K562 (cell line): ENCODE results near the gene ALX3. TPM values are rescaled to one million over a fixed set of nuclear protein-coding genes. Genes with fewer than 3 reads are reported as not detected.

Source experiments
- CREB1 ChIP-seq, 2 experiments: sonication (generic) in 1 of 2; formaldehyde crosslinking in 1 of 2; IDR thresholded peaks; 2 replicates each; pipeline versions ENCODE4 v1.6.1 to v1.8.0; 2012 to 2022; ENCODE audit warnings: inconsistent platforms in 1 of 2, mild to moderate bottlenecking in 1 of 2, missing genetic modification reagents in 1 of 2, moderate library complexity in 1 of 2
- GABPB2 ChIP-seq: fragments of 250-450 bp; sonication (Bioruptor Pico); conservative IDR thresholded peaks from 2 replicates; pipeline ENCODE4 v1.5.1; 2021; ENCODE audit warnings: mild to moderate bottlenecking
- NR2C2 ChIP-seq, 2 experiments: fragments of 200-800 bp in 1 of 2; sonication (Bioruptor generic) in 1 of 2; sonication (generic) in 1 of 2; formaldehyde crosslinking in 1 of 2; IDR thresholded peaks; 2 replicates each; pipeline versions ENCODE4 v1.6.1 to v1.8.0; 2016 to 2022; ENCODE audit warnings: mild to moderate bottlenecking in 1 of 2, missing compliant biosample characterization in 1 of 2, missing genetic modification characterization in 1 of 2, missing genetic modification reagents in 1 of 2
- RFX1 ChIP-seq: fragments of 450-650 bp; IDR thresholded peaks from 2 replicates; pipeline ENCODE4 v1.6.1; 2016; ENCODE audit warnings: mild to moderate bottlenecking, moderate library complexity
- ZNF165 ChIP-seq: fragments of 250-450 bp; sonication (Bioruptor Pico); IDR thresholded peaks from 2 replicates; pipeline ENCODE4 v1.4.0; 2020; ENCODE audit warnings: borderline replicate concordance
- ZNF174 ChIP-seq: fragments of 250-450 bp; sonication (Bioruptor Pico); IDR thresholded peaks from 2 replicates; pipeline ENCODE4 v1.4.0; 2020; ENCODE audit warnings: mild to moderate bottlenecking
- ZNF217 ChIP-seq: sonication (generic); formaldehyde crosslinking; IDR thresholded peaks from 2 replicates; pipeline ENCODE4 v1.8.0; 2022; ENCODE audit warnings: mild to moderate bottlenecking, missing genetic modification reagents
- polyA plus RNA-seq, 8 experiments: library from polyadenylated mRNA; depleted of rRNA in 4 of 8; stranded (reverse) in 5 of 8; unstranded in 3 of 8; fragments of >200 nt; fragmentation: Nextera tagmentation in 2 of 8; fragmentation: Illumina TruSeq in 1 of 8; extraction: Ambion mirVana in 2 of 8; extraction: Trizol in 1 of 8; gene quantifications; 2 replicates each; pipeline versions ENCODE4 v1.2.1 to v1.2.3, GENCODE V29; 2011 to 2014; ENCODE audit warnings: inconsistent platforms in 1 of 8, missing spikeins in 1 of 8
- total RNA-seq, 7 experiments: library from RNA; depleted of rRNA in 6 of 7; stranded (reverse); fragments of >200 nt in 6 of 7; fragmentation: Illumina TruSeq in 2 of 7; extraction: Trizol in 2 of 7; gene quantifications; 2 replicates each; pipeline versions ENCODE4 v1.2.1 to v1.2.3, GENCODE V29; 2011 to 2021; ENCODE audit warnings: low replicate concordance in 1 of 7
- TF ChIP-seq, protein P1 (sequence below): fragments of 450-650 bp; IDR thresholded peaks from 2 replicates; pipeline ENCODE4 v1.6.1; 2016; ENCODE audit warnings: low read depth
- TF ChIP-seq, protein P2 (sequence below), 2 experiments: fragments of 450-650 bp in 1 of 2; IDR thresholded peaks; 2 replicates each; pipeline ENCODE4 v1.6.1; 2011 to 2017; ENCODE audit warnings: low read depth in 2 of 2, antibody characterized with exemption in 1 of 2, borderline replicate concordance in 1 of 2, low read length in 1 of 2, mild to moderate bottlenecking in 1 of 2, mixed read lengths in 1 of 2; ENCODE audit not compliant: control insufficient read depth in 1 of 2
- TF ChIP-seq, protein P3 (sequence below): sonication (generic); formaldehyde crosslinking; IDR thresholded peaks from 2 replicates; pipeline ENCODE4 v1.8.0; 2023; ENCODE audit warnings: mild to moderate bottlenecking, missing genetic modification reagents
- TF ChIP-seq, protein P4 (sequence below): fragments of 450-650 bp; IDR thresholded peaks from 2 replicates; pipeline ENCODE4 v1.6.1; 2016; ENCODE audit warnings: missing biosample characterization, missing genetic modification characterization

Gene ALX3
- total and polyA plus RNA-seq, 9 of the 15 experiments (the other 6 are each of a cell fraction or from before 2014, with no cell fraction given): not detected

DNA sequence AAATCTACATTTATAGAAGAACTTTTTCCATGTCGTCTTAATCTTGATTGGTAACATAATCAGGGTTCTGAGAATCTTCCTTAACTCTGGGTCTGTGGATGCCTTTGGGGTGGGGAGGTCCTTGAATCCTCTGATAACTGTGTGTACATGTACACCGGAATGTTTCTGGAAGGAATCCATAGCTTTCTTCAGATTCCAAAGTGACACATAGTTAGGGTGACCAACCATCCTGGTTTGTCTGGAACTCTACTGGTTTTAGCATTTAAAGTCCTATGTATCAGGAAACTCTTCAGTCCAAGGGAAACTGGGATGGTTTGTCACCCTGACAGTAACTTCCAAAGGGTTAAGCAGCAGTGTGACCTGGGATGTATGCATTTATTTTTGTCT, 19.2 kb downstream of the ALX3 start (continued):
- TF ChIP-seq, protein P1, sequence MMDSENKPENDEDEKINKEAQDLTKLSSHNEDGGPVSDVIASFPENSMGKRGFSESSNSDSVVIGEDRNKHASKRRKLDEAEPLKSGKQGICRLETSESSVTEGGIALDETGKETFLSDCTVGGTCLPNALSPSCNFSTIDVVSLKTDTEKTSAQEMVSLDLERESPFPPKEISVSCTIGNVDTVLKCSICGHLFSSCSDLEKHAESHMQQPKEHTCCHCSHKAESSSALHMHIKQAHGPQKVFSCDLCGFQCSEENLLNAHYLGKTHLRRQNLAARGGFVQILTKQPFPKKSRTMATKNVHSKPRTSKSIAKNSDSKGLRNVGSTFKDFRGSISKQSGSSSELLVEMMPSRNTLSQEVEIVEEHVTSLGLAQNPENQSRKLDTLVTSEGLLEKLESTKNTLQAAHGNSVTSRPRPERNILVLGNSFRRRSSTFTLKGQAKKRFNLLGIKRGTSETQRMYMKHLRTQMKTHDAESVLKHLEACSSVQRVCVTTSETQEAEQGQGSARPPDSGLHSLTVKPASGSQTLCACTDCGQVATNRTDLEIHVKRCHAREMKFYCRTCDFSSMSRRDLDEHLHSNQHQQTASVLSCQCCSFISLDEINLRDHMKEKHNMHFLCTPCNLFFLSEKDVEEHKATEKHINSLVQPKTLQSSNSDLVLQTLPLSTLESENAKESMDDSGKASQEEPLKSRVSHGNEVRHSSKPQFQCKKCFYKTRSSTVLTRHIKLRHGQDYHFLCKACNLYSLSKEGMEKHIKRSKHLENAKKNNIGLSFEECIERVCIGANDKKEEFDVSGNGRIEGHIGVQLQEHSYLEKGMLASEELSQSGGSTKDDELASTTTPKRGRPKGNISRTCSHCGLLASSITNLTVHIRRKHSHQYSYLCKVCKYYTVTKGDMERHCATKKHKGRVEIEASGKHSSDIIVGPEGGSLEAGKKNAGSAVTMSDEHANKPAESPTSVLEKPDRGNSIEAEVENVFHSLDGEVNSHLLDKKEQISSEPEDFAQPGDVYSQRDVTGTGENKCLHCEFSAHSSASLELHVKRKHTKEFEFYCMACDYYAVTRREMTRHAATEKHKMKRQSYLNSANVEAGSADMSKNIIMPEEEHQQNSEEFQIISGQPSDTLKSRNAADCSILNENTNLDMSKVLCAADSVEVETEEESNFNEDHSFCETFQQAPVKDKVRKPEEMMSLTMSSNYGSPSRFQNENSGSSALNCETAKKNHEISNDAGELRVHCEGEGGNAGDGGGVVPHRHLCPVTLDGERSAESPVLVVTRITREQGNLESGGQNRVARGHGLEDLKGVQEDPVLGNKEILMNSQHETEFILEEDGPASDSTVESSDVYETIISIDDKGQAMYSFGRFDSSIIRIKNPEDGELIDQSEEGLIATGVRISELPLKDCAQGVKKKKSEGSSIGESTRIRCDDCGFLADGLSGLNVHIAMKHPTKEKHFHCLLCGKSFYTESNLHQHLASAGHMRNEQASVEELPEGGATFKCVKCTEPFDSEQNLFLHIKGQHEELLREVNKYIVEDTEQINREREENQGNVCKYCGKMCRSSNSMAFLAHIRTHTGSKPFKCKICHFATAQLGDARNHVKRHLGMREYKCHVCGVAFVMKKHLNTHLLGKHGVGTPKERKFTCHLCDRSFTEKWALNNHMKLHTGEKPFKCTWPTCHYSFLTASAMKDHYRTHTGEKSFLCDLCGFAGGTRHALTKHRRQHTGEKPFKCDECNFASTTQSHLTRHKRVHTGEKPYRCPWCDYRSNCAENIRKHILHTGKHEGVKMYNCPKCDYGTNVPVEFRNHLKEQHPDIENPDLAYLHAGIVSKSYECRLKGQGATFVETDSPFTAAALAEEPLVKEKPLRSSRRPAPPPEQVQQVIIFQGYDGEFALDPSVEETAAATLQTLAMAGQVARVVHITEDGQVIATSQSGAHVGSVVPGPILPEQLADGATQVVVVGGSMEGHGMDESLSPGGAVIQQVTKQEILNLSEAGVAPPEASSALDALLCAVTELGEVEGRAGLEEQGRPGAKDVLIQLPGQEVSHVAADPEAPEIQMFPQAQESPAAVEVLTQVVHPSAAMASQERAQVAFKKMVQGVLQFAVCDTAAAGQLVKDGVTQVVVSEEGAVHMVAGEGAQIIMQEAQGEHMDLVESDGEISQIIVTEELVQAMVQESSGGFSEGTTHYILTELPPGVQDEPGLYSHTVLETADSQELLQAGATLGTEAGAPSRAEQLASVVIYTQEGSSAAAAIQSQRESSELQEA: no peak
- TF ChIP-seq RFX1 (no peak), ZNF165 (CRISPR knock-in tag) (no peak), NR2C2 (CRISPR knock-in tag; IDR thresholded peaks at IDR 0.05) (no peak), NR2C2 (tag; IDR thresholded peaks at IDR 0.05) (no peak), GABPB2 (CRISPR knock-in tag) (no peak), ZNF174 (no peak), CREB1 (IDR thresholded peaks at IDR 0.05) (no peak), CREB1 (CRISPR knock-in tag; IDR thresholded peaks at IDR 0.05) (no peak), ZNF217 (CRISPR knock-in tag) (no peak)
- TF ChIP-seq, protein P2, sequence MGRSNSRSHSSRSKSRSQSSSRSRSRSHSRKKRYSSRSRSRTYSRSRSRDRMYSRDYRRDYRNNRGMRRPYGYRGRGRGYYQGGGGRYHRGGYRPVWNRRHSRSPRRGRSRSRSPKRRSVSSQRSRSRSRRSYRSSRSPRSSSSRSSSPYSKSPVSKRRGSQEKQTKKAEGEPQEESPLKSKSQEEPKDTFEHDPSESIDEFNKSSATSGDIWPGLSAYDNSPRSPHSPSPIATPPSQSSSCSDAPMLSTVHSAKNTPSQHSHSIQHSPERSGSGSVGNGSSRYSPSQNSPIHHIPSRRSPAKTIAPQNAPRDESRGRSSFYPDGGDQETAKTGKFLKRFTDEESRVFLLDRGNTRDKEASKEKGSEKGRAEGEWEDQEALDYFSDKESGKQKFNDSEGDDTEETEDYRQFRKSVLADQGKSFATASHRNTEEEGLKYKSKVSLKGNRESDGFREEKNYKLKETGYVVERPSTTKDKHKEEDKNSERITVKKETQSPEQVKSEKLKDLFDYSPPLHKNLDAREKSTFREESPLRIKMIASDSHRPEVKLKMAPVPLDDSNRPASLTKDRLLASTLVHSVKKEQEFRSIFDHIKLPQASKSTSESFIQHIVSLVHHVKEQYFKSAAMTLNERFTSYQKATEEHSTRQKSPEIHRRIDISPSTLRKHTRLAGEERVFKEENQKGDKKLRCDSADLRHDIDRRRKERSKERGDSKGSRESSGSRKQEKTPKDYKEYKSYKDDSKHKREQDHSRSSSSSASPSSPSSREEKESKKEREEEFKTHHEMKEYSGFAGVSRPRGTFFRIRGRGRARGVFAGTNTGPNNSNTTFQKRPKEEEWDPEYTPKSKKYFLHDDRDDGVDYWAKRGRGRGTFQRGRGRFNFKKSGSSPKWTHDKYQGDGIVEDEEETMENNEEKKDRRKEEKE (IDR thresholded peaks at IDR 0.05; ENCODE audit: borderline replicate concordance in 1 of 2, control insufficient read depth in 1 of 2, low read depth in 2 of 2, low read length in 1 of 2): no peak
- TF ChIP-seq, protein P3, sequence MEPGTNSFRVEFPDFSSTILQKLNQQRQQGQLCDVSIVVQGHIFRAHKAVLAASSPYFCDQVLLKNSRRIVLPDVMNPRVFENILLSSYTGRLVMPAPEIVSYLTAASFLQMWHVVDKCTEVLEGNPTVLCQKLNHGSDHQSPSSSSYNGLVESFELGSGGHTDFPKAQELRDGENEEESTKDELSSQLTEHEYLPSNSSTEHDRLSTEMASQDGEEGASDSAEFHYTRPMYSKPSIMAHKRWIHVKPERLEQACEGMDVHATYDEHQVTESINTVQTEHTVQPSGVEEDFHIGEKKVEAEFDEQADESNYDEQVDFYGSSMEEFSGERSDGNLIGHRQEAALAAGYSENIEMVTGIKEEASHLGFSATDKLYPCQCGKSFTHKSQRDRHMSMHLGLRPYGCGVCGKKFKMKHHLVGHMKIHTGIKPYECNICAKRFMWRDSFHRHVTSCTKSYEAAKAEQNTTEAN: no peak
- TF ChIP-seq, protein P4, sequence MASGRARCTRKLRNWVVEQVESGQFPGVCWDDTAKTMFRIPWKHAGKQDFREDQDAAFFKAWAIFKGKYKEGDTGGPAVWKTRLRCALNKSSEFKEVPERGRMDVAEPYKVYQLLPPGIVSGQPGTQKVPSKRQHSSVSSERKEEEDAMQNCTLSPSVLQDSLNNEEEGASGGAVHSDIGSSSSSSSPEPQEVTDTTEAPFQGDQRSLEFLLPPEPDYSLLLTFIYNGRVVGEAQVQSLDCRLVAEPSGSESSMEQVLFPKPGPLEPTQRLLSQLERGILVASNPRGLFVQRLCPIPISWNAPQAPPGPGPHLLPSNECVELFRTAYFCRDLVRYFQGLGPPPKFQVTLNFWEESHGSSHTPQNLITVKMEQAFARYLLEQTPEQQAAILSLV (tag): no peak
